ENCODE data around the gene CANT1. TPM values are rescaled to one million over a fixed set of nuclear protein-coding genes. Genes with fewer than 3 reads are reported as not detected.

CANT1 gene
- total RNA-seq: 75.0 and 76.7 TPM in 2 replicates

DNA sequence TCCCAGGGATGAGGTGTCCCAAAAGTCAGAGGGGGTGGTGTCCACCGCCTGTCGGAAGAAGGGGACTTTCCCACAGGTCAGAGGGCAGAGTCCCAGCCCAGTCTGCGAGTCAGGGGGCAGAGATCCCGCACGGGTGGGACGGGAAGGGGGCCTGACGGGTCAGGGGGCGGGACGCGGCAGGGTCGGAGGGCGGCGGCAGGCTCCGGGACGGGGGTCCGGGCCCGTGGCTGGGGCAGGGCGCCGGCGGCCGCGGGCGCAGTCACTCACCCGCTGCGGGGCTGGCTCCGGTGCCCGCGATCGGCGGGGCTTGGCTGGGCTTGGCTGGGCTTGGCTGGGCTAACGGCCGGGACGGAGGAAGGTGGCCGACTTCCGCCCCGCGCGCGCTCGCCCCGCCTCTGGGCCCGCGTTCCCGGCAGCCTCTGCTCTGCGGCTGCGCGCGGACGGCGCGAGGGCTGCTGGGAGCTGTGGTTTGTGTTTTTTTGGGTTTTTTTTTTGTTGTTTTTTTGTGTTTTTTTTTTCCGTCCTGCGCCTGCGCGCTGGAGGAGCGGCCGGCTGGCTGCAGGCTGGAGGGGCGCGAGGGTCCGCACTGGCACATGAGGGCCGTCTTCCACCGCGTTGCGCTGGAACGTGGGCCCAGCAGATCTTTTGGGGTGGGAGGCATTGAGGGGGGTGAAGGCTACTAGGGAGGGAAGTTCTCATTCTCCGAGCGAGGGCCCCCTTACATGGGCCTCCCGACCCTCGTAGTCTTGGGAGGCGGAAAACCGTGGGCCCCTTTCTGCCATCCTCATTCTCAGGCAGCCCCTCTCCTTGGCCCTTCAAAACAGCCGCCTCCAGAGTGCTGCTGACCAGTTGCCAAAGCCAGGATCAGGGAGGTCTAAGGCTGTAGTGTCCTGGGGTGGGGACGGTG is at the start of gene CANT1:
Gene CANT1, minus strand, starts transcription at position 368 of the 907 bp plus-strand sequence. CDS start 12,142 bp downstream, outside the sequence.

DNA sequence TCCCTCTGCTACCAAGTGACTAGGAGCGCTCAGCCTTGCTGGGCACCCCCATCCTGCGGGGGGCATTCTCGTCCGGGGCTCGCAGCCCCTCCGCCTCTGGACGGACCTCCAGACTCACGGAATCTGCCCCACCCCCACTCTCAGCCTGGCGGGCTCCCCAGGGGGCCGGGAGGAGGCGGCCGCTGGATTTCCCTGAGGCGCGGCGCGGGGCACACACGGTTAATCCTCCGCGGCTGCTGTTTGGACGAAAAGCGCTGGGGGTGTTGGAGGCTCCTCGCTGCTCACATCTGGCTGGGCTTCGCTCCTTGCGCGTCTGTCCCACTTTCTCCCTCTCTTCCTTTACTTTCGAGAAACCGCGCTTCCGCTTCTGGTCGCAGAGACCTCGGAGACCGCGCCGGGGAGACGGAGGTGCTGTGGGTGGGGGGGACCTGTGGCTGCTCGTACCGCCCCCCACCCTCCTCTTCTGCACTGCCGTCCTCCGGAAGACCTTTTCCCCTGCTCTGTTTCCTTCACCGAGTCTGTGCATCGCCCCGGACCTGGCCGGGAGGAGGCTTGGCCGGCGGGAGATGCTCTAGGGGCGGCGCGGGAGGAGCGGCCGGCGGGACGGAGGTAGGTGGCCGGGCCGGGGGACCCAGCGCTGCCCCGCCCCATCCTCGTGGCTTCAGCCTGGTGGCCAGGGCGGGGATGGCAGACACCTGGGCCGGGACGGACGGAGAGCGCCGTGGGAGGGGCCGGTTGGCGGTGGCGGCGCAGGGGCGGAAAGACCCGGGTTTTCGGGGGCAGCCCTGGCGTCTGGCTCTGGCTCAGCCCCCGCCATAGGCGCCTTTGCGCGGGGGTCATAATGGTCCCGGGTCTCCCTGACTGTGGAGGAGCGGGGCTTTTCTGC is 14.6 kb upstream of the CANT1 start, which contains the start of gene C1QTNF1:
Gene C1QTNF1, plus strand, starts transcription at position 284 of the 886 bp plus-strand sequence. CDS start 19,800 bp downstream, outside the sequence.

DNA sequence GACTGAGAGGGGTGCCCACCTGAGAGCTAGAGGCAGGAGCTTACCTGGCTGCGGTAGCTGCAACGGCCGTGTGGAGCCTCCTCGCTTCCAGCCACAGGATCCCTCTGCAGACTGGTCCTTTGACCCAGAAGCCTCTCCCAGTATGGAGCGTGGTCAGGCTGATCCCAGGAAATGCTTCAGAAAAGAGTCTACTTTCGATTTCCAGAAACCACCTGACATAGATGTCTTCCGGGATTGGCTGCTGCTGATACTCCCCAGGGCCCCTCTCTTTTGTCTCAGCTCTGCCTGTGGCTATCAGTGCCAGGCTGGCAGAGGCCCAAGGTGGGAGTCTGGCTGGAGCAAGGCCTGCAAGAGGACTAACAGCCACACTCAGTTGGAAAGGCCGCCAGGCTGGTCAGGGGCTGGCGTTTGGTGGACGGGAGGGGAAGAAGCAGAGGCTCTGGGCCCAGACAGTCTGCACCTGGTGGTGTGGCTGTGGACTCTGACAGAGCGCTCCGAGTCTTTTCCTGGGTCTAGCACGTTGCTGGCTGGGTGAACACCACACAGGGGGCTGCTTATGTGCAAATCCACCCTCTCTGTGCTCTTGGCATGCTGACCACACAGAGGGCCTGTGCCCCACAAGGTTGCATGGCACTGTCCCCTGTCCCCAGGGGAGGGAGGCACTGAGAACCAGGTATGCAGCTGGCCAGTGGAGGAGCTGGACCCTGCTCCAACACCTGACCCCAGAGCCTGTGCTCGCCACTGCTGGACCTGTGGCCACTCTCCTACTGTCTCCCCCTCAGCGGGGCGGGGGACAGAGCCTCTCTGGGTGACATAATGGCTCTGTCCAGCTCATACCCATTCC is 29.6 kb downstream of the CANT1 start, which contains the start of gene LGALS3BP:
Gene LGALS3BP, minus strand, starts transcription at position 144 of the 844 bp plus-strand sequence. CDS start 2,732 bp downstream, outside the sequence.

Other genes with a start within 250 kb of the CANT1 start
- gene CYTH1, start 227.5 kb downstream of the CANT1 start, total RNA-seq: 45.2 and 53.1 TPM in 2 replicates
- 34.2 and 36.4 TPM in 2 replicates for gene USP36, start 168.9 kb downstream of the CANT1 start, total RNA-seq
- 1.9 and 2.6 TPM in 2 replicates for gene CEP295NL, start 106.6 kb downstream of the CANT1 start, total RNA-seq
- 82.5 and 86.8 TPM in 2 replicates for gene TIMP2, start 84.4 kb downstream of the CANT1 start, total RNA-seq
- 0.29 and 0.80 TPM in 2 replicates for gene LGALS3BP, start 29.8 kb downstream of the CANT1 start, total RNA-seq
- gene C1QTNF1, start 14.4 kb upstream of the CANT1 start, total RNA-seq: 4.1 and 6.8 TPM in 2 replicates
- gene ENGASE, start 65.1 kb upstream of the CANT1 start, total RNA-seq: 14.1 and 14.8 TPM in 2 replicates